NCI-H2029 treated with DMSO at 0.1 percent for 48 hours (cell line): Measurements from ENCODE around the gene NCOA3.
A peak's percentile ranks its signal among the peaks of the same experiment; 100 is the strongest.
"Not testable (repeated sequence)": the region's sequence is repeated elsewhere in the genome, so short reads cannot be mapped to it uniquely, and the experiment has no call there.

ENCODE experiments used
- DNase-seq: peaks from one replicate; lab custom pipeline; 2025; lab: John Stamatoyannopoulos, UW

The NCOA3 gene

DNA sequence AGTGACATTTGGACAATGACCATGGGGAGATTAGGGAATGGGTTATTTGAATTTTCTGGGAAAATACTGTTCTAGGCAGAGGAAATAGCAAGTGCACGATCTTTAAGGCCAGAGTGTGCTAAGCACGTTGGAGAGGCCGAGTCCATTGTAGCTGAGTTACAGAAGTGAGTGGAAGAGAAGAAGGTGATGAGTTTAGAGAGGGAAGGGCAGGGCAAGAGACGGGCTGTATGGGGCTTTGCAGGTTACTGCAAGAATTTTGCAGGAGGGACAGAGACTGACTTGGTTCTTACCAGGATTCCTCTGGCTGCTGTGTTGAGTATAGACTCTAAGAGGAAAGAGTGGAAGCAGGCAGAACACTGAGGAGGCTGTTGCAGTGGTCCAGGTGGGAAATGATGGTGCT is 1.1 kb upstream of the NCOA3 start:
- no peak for DNase-seq

GRCh38 chr20:47501116-47501481 is 588 bp upstream of the NCOA3 start:
- DNase-seq: no peak

GRCh38 chr20:47502271-47503239 is 868 bp downstream of the NCOA3 start:
- peak; percentile 15 for DNase-seq

GRCh38 chr20:47503685-47504084 is 2.0 kb downstream of the NCOA3 start:
- DNase-seq: no peak

DNA sequence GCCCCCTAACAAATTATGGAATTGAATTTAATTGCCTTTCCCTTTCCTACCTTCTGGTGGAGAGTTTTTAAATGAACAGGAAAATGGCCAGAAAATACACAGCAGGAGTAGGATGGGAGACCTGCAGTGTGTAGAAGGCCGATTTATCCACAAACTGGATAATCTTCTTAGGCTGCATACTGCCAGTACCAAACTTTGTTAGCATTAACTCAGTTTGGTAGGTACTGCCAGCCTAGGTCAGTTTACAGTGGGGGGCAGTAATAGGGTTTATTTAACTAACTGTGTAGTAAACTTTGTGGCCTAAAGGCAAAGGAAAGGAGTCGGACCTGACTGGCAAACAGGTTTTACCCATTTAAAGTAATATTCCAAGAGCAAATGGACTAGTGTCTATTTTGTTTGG is 4.6 kb downstream of the NCOA3 start:
- no peak for DNase-seq

GRCh38 chr20:47506850-47507249 is 5.2 kb downstream of the NCOA3 start:
- DNase-seq: no peak

DNA sequence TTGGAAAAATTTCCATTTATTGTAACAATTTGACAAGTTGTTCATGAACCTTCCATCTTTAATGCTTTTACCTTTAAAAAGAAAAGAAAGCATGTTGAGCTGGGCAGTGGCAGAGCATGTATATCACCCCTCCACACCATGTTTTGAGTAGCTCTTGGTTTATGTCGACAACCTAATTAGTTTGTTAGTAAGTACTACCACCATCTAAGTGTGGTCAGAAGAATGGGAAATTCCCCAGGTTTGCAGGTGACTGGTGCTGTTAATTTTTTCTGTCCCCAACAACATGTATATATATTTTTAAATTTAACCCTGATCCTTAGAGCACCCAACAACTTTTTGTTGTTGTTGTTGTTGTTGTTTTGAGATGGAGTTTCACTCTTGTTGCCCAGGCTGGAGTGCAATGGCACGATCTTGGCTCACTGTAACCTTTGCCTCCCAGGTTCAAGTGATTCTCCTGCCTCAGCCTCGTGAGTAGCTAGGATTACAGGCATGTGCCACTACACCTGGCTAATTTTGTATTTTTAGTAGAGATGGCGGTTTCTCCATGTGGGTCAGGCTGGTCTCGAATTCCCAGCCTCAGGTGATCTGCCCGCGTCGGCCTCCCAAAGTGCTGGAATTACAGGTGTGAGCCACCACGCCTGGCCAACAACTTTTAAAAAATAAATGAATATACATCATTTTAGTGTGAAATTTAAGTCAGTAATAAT is 5.7 kb downstream of the NCOA3 start:
- not testable (repeated sequence) for DNase-seq

GRCh38 chr20:47508278-47508677 is 6.6 kb downstream of the NCOA3 start:
- no peak for DNase-seq

GRCh38 chr20:47509104-47509661 is 7.5 kb downstream of the NCOA3 start:
- no peak for DNase-seq

GRCh38 chr20:47509685-47510084 is 8.0 kb downstream of the NCOA3 start:
- no peak for DNase-seq

GRCh38 chr20:47515843-47516242 is 14.2 kb downstream of the NCOA3 start:
- DNase-seq: no peak

DNA sequence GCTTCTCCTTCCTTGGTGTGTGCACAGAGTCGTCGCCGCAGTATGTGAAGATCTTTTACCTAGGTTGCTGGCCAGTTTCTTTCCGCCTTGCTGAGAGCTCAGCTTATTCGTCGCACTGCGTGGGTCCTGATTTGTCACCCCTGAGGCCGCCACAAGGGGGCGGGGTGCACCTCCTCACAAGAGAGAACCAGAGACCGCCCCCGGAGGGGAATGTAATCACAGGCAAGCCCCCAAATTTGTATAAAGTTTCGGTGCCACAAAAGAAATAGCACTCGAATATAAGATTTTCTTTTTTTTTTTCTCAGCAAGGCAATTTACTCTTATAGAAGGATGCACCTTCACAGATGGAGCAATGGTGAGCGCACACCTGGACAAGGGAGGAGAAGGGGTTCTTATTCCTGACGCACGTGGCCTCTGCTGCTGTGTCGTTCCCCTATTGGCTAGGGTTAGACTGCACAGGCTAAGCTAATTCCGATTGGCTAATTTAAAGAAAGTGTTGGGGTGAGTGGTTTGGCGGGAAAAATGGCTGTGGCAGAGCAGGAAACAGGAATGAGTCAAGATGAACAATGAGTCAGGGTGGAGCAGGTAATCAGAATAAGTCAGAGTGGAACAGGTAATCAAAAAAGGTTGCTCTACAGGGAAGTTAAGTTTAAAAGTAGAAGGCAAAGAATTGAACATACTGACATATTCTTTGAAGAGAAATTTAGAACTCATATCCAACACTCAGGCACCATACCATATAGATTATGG is 19.5 kb downstream of the NCOA3 start:
- DNase-seq: no peak

- no peak for DNase-seq
Observed at GRCh38 chr20:47524015-47524784, 22.5 kb downstream of the NCOA3 start.

- DNase-seq: no peak
Observed at GRCh38 chr20:47527004-47527800, 25.5 kb downstream of the NCOA3 start.

- no peak for DNase-seq
Observed at GRCh38 chr20:47529840-47530239, 28.2 kb downstream of the NCOA3 start.

DNA sequence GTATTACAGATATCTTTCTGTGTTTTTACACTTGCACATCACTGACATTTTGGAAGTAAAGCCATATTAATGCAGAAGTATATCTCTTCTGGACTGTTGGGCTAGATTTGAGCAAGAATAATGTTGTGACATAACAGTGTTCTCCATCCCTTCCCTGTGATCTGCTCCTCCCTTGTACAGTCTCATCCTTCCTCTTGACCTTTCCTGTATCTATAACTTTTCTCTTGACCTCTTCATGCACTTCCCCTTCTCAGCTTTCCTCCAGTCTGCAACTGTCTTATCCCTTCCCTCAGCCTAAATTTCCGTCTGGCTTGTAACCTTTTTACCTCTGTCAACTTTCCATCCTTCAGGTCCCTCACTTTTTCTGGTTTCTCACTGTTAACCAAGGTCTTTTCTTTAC is 29.8 kb downstream of the NCOA3 start:
- DNase-seq: no peak

DNA sequence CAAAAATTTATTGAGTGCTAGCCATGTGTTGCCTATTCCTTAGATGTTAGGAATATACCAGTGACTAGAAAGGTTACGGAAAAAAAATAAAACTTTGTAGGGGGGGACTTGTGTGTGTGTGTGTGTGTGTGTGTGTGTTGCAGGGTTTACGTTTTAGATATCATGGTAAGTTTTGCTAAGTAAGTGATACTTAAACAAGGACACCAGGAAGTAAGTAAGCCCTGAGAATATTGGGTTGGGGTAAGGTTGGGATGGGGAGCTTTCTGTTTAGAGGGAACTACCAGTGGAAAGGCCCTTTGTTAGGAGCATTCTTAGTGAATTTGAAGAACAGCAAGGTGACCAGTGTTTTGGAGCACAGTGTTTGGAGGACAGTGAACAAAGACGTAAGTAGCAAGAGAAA is 30.3 kb downstream of the NCOA3 start:
- no peak for DNase-seq

DNA sequence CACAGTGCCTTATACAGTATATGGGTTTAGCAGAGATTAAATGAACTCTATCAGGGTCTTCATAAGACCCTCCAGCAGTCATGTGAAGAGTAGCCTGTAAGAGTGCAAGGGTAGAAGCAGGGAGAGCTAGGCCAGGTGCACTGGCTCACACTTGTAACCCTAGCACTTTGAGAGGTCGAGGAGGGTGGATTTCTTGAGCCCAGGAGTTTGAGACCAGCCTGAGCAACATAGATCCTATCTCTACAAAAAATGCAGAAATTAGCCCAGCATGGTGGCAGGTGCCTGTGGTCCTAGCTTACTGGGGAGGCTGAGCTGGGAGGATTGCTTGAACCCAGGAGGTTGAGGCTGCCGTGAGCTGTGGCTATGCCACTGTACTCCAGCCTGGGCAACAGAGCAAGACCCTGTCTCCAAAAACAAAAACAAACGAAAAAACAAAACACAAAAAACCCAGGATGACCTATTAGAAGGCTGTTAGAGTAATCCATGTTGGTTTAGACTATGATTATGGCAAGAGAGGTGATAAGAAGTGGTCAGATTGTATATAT is 31.9 kb downstream of the NCOA3 start:
- no peak for DNase-seq

DNA sequence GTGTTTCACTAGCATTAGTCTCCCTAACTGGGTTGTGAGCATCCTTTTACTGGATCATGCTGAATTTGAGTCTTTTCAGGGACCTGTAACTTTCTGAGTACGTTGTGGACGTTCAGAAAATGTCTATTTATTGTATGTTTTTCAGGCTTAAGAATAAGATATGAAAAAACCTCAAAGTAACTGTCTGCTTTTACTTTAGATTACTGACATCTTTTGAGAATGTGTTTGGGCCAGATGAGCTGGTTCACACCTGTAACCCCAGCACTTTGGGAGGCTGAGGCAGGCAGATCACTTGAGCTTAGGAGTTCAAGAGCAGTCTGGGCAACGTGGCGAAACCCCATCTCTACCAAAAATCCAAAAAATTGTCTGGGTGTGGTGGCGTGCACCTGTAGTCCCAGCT is 32.7 kb downstream of the NCOA3 start:
- DNase-seq: no peak

GRCh38 chr20:47535088-47535487 is 33.4 kb downstream of the NCOA3 start:
- no peak for DNase-seq
